GM12874 (cell line): Measurements from ENCODE around the gene CPZ.

Experiments used
- TF ChIP-seq, protein P1 (sequence below): IDR thresholded peaks from 2 replicates; pipeline ENCODE4 v1.5.1; 2011; ENCODE audit warnings: low read depth, mild to moderate bottlenecking, control low read depth, low read length, moderate library complexity; ENCODE audit not compliant: insufficient read depth

The CPZ gene

DNA sequence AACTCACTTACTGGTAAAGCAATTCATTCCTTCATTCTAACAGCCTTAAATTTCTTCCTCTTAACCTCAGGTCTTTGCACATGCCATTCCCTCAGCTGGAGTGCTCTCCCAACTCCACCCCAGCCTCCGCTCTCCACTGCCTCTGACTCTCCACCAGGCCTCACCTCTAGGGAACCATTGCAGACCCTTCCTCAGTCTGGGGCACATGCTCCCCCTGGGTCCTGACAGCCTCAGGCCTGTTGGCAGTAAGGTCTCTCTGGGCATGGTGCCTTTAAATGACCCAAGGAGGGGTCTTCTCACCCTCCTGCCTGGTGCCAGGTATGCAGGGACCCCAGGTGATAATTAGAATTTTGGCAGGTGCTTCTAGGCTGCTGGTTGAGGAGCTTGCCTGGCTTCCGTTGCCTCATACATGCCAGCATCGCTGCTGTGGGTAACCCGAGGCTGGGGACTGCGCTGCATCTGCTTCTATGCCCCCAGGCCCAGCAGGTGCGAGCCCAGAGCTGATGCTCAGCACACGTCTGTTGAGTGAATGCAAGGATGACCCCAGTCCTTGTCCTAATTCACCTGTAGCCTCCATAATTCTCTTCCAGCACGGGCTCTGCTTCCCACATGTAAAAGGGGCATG, 39.9 kb upstream of the CPZ start:
- TF ChIP-seq, protein P1, sequence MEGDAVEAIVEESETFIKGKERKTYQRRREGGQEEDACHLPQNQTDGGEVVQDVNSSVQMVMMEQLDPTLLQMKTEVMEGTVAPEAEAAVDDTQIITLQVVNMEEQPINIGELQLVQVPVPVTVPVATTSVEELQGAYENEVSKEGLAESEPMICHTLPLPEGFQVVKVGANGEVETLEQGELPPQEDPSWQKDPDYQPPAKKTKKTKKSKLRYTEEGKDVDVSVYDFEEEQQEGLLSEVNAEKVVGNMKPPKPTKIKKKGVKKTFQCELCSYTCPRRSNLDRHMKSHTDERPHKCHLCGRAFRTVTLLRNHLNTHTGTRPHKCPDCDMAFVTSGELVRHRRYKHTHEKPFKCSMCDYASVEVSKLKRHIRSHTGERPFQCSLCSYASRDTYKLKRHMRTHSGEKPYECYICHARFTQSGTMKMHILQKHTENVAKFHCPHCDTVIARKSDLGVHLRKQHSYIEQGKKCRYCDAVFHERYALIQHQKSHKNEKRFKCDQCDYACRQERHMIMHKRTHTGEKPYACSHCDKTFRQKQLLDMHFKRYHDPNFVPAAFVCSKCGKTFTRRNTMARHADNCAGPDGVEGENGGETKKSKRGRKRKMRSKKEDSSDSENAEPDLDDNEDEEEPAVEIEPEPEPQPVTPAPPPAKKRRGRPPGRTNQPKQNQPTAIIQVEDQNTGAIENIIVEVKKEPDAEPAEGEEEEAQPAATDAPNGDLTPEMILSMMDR = no peak

DNA sequence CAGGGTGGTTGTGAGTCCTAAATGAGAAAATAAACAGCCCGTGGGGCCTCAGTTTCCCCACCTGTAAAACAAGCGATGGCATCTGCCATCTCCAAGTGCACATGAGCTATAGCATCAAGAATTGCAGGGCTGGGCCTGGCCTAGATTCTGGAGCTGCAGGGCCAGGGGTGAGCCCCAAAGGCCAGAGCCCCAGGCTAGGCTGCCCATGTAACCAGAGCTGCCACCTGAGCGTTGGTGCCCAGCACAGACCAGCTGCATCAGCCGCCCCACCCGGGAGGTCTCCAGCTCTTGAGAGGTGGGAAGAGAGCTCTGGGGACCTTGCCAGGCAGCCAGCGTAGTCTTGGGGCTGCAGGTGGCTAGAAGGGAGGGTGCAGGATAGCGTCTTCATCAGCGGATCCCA, 39.3 kb upstream of the CPZ start:
- TF ChIP-seq, protein P1 = no peak

GRCh38 chr4:8553991-8554405, 38.6 kb upstream of the CPZ start:
- TF ChIP-seq, protein P1 = no peak

DNA sequence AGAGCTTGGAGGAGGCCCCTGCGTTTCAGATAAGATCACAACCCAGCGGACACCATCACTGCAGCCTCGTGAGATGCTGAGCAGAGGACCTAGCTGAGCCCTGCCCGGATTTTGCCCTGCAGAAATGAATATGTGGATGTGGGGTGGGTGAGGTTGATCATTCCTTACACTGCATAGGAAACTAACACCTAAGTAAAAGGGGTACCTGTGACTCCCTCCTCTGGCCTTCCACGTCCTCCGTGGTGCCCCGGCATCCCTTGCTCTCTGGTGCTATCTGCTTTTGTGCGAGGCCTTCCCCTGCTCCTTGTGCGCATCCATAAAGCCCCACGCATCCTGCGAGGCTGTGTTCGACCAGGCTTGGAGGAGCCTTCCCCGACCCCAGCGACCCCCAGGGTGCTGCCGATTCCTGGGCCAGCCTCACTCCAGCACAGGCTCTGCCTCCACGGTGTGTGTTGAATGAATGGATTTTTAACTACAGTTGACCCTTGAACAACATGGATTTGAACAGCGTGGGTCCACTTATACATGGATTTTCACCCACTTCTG, 37.9 kb upstream of the CPZ start:
- TF ChIP-seq, protein P1 = no peak

GRCh38 chr4:8555716-8556115, 36.8 kb upstream of the CPZ start:
- TF ChIP-seq, protein P1 = no peak

GRCh38 chr4:8556341-8557150, 36.0 kb upstream of the CPZ start:
- TF ChIP-seq, protein P1 = no peak

- TF ChIP-seq, protein P1 = no peak
Measured at GRCh38 chr4:8557151-8558076, 35.2 kb upstream of the CPZ start.
